HEK293T (cell line): Measurements from ENCODE around the gene IL2RA.

Experiments
- ELF4 ChIP-seq: fragments of 450-650 bp; IDR thresholded peaks from 2 replicates; pipeline ENCODE4 v1.6.1; 2017; ENCODE audit warnings: antibody characterized with exemption
- FOXA1 ChIP-seq: fragments of 450-650 bp; IDR thresholded peaks from 2 replicates; pipeline ENCODE4 v1.6.1; 2016; ENCODE audit warnings: mild to moderate bottlenecking
- FOXK2 ChIP-seq: fragments of 450-650 bp; IDR thresholded peaks from 2 replicates; pipeline ENCODE4 v1.6.1; 2016; ENCODE audit warnings: mild to moderate bottlenecking
- LEF1 ChIP-seq: fragments of 450-650 bp; IDR thresholded peaks from 2 replicates; pipeline ENCODE4 v1.6.1; 2017; ENCODE audit warnings: mild to moderate bottlenecking, borderline replicate concordance
- NFRKB ChIP-seq: fragments of 450-650 bp; IDR thresholded peaks from 2 replicates; pipeline ENCODE4 v1.6.1; 2016; ENCODE audit warnings: mild to moderate bottlenecking, moderate library complexity
- TF ChIP-seq, protein P1 (sequence below): fragments of 450-650 bp; IDR thresholded peaks from 2 replicates; pipeline ENCODE4 v1.6.1; 2016

DNA sequence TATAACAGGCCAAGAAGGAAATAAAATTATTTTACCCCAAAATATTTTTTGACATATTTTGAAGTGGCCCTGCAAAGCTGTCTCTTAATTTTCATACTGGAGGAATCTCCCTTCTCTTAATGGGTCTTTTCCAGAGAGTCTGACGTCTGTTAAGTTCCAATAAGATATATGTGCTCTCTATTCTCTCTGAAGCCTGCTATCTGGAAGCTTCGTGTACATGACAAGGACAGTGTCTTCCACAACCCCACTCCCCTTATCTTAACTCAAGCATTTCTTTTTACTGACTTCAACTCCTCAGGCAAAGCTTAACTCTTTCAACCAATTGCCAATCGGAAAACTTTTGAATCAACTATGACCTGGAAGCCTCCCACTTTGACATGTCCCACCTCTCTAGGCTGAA, 55.6 kb downstream of the IL2RA start:
- TF ChIP-seq FOXA1 (no peak), LEF1 (no peak), NFRKB (no peak), FOXK2 (no peak), ELF4 (no peak)
- TF ChIP-seq, protein P1, sequence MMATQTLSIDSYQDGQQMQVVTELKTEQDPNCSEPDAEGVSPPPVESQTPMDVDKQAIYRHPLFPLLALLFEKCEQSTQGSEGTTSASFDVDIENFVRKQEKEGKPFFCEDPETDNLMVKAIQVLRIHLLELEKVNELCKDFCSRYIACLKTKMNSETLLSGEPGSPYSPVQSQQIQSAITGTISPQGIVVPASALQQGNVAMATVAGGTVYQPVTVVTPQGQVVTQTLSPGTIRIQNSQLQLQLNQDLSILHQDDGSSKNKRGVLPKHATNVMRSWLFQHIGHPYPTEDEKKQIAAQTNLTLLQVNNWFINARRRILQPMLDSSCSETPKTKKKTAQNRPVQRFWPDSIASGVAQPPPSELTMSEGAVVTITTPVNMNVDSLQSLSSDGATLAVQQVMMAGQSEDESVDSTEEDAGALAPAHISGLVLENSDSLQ: no peak
